Neural cell (in vitro differentiated cells): ENCODE measurements around the gene GPSM3.

Source experiments
- CTCF ChIP-seq: fragments of 450-650 bp; IDR thresholded peaks from 2 replicates; pipeline ENCODE4 v1.5.1; 2014; ENCODE audit warnings: antibody characterized with exemption, mild to moderate bottlenecking, moderate library complexity; ENCODE audit not compliant: poor library complexity, severe bottlenecking
- EP300 ChIP-seq: fragments of 450-650 bp; conservative IDR thresholded peaks from 2 replicates; pipeline ENCODE4 v1.6.1; 2014; ENCODE audit warnings: antibody characterized with exemption, mild to moderate bottlenecking, moderate library complexity; ENCODE audit not compliant: poor library complexity, severe bottlenecking
- EZH2 ChIP-seq: fragments of 200-600, 300-800 bp; shearing (Covaris generic), sonication (generic); IDR thresholded peaks from 2 replicates; pipeline ENCODE4 v1.6.1; 2014; ENCODE audit warnings: antibody characterized with exemption, low read length, borderline replicate concordance, mild to moderate bottlenecking; ENCODE audit not compliant: insufficient read depth, poor library complexity, severe bottlenecking
- MXI1 ChIP-seq: fragments of 450-650 bp; conservative IDR thresholded peaks from 2 replicates; pipeline ENCODE4 v1.6.1; 2014; ENCODE audit warnings: antibody characterized with exemption, mild to moderate bottlenecking; ENCODE audit not compliant: poor library complexity, severe bottlenecking
- POLR2AphosphoS5 ChIP-seq: IDR thresholded peaks from 2 replicates; pipeline ENCODE4 v1.6.1; 2012
- RAD21 ChIP-seq: fragments of 450-650 bp; conservative IDR thresholded peaks from 2 replicates; pipeline ENCODE4 v1.6.1; 2014; ENCODE audit warnings: antibody characterized with exemption, mild to moderate bottlenecking, moderate library complexity
- REST ChIP-seq: IDR thresholded peaks from 2 replicates; pipeline ENCODE4 v1.6.1; 2012; ENCODE audit warnings: borderline replicate concordance
- SMC3 ChIP-seq: fragments of 450-650 bp; conservative IDR thresholded peaks from 2 replicates; pipeline ENCODE4 v1.6.1; 2014; ENCODE audit warnings: antibody characterized with exemption, mild to moderate bottlenecking, moderate library complexity; ENCODE audit not compliant: poor library complexity
- TAF1 ChIP-seq: IDR thresholded peaks from 2 replicates; pipeline ENCODE4 v1.6.1; 2012; ENCODE audit warnings: low read depth

GRCh38 chr6:32215617-32216016 is 23.2 kb upstream of the GPSM3 start:
- TF ChIP-seq REST = no peak
- no peak for TF ChIP-seq CTCF
- no peak for TF ChIP-seq EZH2
- TF ChIP-seq EP300 = no peak
- no peak for TF ChIP-seq TAF1
- no peak for TF ChIP-seq POLR2AphosphoS5
- TF ChIP-seq SMC3 = no peak
- TF ChIP-seq RAD21 = no peak
- TF ChIP-seq MXI1 = no peak
